EH (cell line): ENCODE data around the gene THSD4.
A peak's percentile ranks its signal among the peaks of the same experiment; 100 is the strongest.
"Not testable (repeated sequence)": the region's sequence is repeated elsewhere in the genome, so short reads cannot be mapped to it uniquely, and the experiment has no call there.

Source experiments
- DNase-seq: peaks from one replicate; pipeline ENCODE4 v3.0.0-alpha.2; 2015; ENCODE audit warnings: low read depth

Gene THSD4

DNA sequence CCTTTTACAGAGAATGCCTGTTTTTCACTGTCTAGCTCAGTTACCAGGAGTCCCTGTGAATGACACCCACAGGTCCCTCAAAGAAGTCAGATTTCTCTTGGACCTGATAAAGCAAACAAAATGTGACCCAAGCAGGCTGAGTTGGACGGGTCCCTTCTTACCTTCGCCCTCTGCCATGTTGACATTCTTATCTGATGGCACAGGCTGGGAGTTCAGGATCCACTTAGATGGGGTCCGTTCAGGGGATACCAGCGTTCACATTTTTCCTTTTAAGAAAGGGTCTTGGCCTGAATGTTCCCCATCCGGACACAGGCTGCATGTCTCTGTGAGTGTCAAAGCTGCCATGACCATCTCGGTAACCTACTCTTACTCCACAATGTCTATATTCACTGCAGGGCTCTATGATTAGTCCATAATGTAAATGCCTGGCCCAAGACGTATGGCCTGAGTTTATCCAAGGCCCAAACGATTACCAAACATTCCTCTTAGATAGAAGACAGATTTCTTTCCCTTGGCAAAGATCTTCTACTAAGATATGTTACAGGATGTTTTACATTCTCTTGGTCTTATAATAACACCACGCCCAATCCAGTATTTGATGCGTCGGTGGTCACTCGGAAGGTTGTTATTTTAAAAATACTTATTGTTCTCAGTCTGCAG is 179.1 kb downstream of the THSD4 start:
- DNase-seq, result peak; percentile 96

DNA sequence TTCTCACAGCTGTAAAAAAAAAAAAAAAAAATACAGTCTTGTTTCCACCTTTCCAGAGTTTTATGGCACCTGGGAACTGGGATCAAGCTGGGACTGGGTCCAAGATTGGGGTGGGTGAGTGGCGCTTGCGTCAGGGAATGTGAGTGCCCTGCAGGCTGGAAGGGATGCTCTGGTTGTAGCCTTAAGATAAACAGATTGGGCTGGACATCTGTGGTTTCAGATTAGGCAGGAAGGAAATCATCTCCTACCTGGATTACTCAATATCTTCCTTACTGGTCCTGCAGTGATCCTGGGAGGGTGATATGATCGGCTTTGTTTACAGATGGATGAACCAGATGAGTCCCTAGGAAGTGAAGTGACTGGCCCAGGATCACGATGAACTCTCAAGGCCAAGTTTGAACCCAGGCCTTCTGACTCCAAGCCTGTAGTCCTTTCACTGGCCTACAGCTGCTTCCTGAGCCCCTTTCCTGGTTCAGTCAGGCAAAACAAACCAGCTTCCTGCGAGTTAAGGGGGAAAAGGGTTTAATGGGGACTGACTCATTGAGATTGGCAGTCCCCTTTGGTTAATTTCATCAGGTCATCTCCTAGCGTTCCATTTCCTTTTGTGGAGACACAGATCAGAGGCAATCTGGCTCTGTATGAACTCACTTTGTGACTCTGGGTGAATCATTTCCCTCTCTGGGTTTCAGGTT is 179.8 kb downstream of the THSD4 start:
- peak; percentile 100 for DNase-seq

DNA sequence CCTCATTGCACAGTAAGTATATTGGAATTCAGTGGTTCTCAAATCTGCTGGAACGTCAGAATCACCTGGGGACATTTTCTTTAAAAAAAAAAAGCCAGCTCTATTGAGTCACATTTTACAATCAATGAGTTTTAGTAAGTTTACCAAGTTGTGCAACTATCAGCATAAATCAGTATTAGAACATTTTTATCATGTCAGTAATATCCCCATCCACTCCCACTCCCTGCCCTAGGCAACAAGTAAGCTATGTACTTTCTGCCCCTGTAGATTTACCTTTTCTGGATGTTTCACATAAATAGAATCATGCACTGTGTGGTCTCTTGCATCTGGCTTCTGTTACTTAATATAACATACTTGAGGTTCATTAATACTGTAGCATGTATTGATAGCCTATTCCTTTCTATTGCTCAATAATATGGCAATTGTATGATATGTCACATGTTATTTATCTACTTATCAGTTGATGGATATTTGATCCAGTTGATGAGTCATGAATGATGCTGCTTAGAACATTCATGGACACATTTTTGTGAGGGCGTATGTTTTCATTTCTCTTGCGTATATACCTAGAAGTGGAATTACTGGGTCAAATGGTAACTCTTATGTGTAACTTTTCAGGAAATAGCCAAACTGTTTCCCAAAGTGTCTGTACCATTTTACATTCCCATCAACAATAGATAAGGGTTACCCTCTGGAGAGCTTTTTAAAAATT is 180.5 kb downstream of the THSD4 start:
- peak; percentile 81 for DNase-seq

DNA sequence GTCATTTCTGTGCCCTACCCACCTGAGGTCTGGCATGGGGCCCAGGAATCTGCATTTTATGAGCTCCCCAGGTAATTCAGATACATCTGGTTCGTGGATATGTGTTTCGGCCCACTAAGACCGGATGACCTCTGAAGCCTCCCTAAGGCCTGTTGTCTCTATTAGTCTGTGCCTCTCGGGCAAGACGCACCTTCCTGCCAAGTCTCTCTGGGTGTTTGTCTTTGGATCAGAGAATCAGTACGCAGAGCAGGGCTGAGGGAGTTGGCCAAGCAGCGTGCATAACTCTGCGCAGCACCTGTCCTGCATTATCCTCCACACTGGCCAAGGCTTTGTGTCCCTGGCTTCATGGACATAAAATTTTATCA is 181.0 kb downstream of the THSD4 start:
- no peak for DNase-seq

DNA sequence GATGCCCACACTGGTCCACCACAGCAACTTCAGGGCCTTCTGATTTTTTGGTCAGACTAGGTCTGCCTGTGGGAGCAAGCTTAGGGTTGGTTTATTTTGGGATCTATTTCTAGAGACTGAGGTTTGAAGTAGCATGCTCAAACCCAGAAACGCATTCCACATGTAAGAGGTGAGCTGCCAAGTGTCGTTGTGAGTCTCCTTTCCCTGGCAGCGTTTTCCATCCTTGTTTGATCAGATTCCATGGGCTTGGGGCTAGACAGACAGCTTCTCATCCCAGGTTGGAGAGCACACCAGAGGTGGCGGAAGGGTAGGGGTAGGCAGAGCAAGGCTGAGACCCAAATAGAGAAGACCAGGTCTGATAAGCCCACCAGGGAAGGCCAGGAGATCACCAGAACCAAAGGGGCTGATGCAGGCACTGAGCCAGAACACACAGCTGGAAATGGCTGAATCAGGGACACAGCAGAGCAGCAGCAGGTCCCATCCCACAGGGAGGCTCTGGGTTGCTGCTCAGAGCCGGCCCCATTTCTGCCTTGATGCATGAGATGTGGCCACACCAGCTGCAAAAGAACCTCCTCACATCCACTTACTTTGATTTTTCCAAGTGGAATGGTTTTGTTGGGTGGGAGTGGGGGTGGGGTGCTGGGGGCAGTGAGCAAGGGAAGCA is 186.8 kb downstream of the THSD4 start:
- DNase-seq, result peak; percentile 30

DNA sequence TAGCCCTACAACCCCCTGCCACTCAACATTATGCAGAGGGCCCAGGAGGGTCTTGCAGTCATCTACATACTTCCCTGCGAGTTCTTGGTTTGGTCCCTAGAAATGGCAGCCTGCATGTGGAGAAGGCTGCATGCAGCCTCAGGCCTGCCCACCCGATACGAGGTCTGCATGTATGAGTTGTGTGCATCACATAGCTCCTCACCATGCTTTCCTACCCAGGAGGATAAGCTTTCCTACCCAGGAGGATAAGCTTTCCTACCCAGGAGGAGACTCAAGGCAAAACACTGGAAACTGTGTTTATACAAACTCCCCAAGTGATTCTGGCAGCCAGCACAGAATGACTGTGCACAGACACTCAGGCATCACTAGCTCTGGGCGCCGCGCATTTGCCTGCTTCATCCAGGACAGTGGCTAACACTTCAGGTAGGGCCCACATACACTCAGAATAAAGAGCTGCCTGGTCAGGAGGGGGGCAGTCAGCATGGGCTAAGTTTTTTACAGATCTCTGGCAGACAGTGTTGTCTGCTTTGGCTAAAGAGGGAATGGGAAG is 187.7 kb downstream of the THSD4 start:
- DNase-seq, result peak; percentile 27

DNA sequence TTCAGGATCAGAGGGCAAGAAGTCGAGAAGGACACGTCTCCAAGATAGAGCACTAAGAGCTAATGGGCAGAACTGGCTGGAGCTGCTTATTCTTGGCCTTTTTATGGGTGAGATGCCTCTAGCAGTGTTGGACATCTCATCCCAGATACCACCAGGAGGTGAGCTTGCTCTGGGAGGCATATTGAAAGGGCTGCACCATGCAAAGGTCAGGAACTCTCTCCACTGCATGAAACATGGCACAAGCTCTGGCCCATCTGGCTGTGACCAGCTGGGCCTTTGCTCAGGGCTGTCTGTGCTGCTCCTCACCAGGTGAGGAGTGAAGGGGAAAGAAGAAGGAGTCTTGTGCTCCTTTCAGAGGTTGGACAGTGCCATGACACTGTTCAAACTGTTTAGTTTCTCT is 188.7 kb downstream of the THSD4 start:
- no peak for DNase-seq

DNA sequence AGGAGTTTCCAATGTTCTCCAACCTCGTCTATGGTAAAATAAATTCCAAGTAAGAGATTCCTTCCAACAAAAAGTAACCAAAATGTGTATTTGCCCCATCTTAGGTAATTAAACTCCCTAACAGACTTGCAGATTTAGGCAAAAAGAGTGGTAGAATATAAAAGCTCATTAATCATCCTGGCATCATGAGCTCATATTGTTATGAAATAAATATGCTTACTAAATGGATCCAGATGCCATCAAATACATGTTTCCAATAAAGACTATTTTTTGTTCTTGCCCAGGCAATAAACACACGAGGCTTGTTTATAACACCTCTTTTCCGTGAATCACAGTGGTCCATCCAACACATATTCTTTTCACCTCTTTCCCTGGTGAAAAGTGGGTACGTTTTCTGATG is 189.4 kb downstream of the THSD4 start:
- DNase-seq, result no peak

DNA sequence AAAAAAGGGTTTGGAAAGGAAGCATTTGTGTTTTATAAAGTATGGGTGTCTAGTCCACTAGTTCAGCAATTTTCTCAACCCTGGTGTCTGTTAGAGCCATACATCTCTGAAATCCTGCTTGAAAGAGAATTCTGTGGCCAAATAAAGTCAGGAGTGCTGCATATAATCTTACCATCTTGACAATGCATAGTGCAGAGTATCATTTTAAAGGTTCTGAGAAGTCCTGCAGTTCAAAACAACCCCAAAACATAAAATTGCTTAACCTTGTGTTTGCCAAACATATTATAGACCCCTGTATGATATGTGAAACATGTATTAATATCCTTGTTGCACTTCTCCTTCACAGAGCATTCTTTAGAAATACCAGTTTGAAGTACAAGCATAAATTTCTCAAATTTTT is 191.3 kb downstream of the THSD4 start:
- DNase-seq, result no peak

DNA sequence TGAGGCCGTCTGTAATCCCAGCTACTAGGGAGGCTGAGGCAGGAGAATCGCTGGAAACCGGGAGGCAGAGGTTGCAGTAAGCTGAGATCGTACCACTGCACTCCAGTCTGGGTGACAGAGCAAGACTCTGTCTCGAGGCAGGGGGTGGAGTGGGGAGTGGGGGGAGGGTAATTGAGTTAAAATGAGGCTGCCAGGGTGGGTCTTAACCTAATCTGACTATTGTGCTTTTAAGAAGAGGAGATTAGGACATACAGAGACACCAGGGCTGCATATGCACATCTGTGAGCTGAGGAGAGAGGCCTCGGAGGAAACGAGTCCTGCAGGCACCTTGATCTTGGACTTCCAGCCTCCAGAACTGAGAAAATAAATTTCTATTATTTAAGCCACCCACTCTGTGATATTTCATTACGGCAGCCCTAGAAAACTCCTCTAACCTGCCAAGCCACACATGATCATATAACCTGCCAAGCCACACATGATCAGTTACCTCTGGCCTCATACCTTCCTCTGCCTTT is 197.0 kb downstream of the THSD4 start:
- DNase-seq, result no peak

DNA sequence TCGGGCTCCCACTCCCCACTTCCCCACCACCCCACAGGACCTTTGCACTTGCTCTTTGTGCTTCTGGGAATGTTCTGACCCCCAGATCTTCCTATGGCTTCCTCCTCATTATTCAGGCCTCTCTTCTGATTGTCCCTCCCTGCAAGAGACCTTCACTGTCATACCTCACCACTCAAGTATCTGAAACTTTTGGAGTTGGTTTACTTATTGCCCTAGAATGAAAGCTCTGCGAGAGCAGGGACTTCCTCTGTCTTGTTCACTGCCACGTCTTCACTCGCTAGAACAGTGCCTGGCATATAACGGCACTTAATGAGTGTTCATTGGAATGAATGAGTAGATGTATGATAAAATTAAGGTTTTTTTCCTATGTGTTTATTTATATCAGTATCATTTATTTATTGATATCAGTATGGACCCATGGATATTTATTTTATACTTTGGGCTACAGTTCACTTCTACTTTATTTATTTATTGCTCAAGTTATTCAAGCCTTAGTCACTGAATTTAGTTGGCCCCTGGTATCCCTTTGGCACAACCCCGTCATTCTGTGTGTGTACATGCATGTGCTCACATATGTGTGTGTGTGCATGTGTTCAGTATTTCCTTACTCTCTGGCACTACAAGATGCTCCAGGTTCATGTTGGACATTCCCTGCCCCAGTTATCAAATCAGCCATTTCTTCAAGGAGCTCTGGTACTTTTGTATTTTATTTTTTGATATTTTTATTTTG is 197.6 kb downstream of the THSD4 start:
- DNase-seq, result peak; percentile 63

DNA sequence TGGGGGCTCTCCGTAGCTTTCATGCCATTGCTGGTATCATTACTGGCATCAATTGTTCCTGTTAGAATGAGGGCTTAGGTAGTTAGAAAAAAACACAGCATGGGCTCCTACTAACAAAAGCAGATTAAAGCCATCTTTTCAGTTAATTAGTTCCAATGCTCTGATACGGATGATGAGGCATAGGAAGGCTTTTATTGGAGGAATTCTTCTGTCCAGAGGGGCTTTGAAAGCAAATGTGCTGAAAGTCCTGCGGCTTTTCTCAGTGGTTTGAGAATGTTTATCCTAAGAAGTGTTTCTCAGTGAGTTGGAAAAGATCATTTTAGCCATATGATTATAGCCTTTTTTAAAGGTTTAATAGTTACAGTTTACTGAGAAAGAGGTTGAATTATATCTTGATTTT is 198.5 kb downstream of the THSD4 start:
- DNase-seq, result peak; percentile 94

DNA sequence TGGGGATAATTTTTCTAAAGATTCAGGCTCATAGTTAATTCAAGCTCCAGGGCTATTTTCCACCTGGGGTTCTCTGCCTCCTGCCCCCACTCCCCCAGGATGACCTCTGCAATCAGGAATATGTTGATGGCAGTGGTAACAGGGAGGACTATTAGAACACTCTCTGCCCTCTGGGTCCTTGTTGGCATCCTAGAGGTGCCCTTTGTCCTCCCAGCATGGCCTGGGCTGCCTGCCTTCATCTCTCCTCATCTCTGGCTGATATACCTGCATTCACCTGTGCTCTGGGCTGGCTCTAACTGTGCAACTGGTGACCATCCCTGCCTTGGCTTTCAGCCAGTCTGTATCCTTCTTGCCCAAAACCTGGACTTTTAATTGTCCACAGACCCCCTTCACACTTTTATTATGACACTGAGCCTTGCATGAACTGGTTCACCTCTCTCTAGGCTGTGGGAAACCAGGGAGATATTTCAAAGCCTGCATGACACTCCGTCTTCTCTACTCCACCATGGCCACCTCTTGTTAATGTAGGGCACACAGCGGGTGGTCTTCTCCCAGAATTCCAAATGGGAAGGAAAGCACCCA is 199.8 kb downstream of the THSD4 start:
- no peak for DNase-seq

DNA sequence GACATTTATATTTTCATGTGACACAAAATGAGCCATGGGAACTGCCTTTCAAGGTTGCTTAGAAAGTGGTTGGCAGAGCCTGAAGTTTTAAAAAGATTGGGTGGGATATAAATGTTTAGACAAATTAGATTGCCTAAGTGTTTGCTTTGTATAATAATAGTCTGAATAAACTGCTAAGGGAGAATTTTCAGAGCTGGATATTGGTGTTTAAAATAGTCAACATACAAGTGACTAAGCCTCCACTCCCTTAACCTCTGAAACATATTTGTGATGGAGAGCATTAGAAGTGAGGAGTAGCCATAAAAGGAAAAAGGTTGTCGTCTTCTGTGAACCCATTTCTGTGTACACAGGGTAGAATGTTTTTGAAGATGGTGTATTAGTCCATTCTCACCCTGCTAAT is 201.6 kb downstream of the THSD4 start:
- peak; percentile 57 for DNase-seq

DNA sequence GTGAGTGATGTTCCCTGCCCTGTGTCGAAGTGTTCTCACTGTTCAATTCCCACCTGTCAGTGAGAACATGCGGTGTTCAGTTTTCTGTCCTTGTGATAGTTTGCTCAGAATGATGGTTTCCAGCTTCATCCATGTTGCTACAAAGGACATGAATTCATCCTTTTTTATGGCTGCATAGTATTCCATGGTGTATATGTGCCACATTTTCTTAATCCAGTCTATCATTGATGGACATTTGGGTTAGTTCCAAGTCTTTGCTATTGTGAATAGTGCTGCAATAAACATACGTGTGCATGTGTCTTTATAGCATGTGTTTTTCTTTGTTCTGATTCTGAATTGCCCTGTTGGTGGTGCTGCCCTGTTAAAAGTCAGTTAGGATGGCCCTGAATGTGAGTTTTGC is 204.2 kb downstream of the THSD4 start:
- DNase-seq, result not testable (repeated sequence)

DNA sequence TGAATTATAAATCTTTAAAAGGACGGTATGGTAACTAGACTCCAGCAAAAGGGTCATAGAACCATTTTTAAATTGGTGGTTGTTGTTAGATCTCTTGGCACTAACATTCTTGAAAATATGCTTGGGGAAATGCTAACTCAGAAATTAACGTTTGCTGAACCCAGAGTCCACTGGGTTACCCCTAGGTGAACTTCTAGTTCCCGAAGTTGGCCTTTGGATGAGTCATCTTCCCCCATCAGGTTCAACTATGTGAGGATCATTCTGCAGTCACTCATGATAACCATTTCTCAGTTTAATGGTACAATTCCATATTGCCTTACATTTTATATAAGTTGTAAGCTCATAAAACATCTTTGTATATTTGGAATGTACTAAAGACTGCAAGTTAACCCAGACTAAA is 204.7 kb downstream of the THSD4 start:
- no peak for DNase-seq

DNA sequence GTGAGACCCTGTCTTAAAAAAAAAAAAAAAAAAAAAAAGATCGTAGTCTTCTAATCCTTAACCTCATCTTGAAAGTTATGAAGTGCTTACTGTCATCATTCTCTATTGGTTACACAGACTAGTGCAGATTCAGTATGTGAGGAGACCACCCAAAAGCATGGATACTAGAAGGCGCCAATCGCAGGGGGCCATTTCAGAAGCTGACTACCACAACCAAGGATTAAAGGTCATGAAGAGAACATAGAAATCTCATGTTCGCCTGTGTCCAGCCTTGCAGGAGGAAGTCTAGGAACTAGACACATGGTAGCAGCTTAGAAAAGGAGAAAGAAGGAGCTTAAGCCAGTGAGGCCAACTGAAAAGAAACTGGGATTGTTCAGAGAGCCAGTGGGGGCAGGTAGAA is 207.8 kb downstream of the THSD4 start:
- no peak for DNase-seq

DNA sequence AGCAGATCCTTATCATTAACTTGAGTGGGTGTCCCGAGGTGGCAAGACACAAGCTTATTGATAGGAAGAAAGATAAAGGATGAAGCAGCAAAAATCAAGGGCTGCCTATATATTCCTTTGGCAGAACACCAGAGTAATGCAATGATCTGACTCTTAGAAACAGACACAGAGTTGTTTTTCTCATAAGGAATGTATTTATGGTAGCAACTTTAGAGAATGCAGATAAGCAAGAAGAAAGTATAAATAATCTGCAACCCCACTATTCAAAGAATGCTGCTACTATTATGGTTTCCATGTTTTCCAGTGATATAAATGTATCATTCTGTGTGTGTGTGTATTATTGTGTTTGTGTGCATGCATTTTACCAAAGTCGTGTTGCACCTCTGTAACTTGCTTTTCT is 208.3 kb downstream of the THSD4 start:
- no peak for DNase-seq

DNA sequence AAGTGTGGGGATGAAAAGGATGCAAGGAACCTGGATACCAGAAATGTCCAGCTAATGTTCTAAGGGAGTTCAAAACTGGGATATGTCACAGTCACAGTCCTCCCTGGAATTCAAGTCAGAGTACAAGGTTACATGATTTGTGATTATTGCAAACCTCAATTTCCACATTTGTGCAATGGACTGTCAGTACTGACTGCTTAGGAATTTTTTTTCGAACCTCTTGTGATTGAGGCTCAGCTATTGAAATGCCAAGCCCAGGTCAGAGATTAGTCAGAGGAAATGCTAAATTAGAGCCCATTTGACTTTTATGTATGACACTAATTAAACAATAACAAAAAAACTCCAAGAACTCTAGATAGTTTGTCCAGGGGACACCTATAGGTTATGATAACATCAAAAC is 210.2 kb downstream of the THSD4 start:
- peak; percentile 89 for DNase-seq

DNA sequence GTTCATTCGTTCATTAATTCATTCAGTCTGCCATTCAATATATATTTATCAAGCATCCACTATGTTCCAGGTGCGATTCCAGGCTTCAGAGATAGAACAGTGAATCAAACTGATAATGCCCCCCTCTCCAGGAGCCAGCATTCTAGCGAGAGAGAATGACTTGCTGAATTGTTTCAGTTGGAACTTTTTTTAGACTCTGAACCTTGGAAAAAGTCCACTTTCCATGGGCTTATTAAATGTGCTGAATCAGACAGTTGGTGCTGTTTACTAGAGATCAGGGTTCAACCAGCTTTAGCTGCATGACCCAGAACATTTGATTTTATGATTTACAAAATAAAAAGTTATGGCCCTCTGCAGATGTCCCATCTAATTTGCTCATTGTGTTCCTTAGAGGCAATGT is 213.2 kb downstream of the THSD4 start:
- DNase-seq, result no peak

DNA sequence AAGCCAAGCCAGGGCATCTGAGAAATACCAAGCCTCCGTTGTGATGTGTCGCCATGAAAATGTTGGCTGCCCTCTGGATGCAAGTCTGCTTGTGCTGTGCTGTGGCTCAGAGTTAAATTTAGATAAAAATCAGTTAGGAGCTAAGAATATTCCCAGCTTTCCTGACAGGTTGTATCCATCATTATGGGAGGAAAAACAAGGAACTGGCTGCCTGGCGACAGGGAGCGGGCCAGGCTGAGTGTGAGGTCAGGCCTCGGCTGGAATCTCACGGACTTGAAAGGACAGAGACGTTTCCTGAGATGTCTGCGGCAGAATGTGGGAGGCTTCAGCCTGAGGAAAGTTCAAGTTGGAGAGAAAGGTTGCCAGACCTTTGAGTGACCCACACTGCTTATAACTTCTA is 213.8 kb downstream of the THSD4 start:
- peak; percentile 51 for DNase-seq
